Colonic mucosa (tissue), 4 donors: ENCODE results near the gene CDC42EP2. TPM values are rescaled to one million over a fixed set of nuclear protein-coding genes. Genes with fewer than 3 reads are reported as not detected.

Experiments
- DNase-seq: peaks from one replicate; pipeline ENCODE4 v3.0.0-alpha.2; 2020
- H3K27ac ChIP-seq: fragments of 200-600 bp; one replicate; pipeline ENCODE4 v1.8.0; 2021
- H3K27me3 ChIP-seq: fragments of 200-600 bp; one replicate; pipeline ENCODE4 v1.8.0; 2021
- H3K36me3 ChIP-seq: fragments of 200-600 bp; one replicate; pipeline ENCODE4 v1.8.0; 2021
- H3K4me1 ChIP-seq: fragments of 200-600 bp; one replicate; pipeline ENCODE4 v1.8.0; 2021; ENCODE audit warnings: mild to moderate bottlenecking
- H3K4me3 ChIP-seq: fragments of 200-600 bp; one replicate; pipeline ENCODE4 v1.8.0; 2021
- H3K9ac ChIP-seq, 2 donors: one replicate each; pipeline ENCODE4 v1.7.0; 2013; ENCODE audit warnings: control low read depth in 2 of 2, low read depth in 2 of 2, low read length in 2 of 2
- H3K9me3 ChIP-seq: fragments of 200-600 bp; one replicate; pipeline ENCODE4 v1.8.0; 2021
- intact Hi-C: fragments of 100-400 bp; cut with DNase I; formaldehyde crosslinking; loops from one replicate; pipeline ENCODE4 v1.14.1; 2022
- total RNA-seq, 2 donors: library from RNA; stranded (reverse); fragmentation: NEBNext Ultra II Directional in 1 of 2; extraction: Animal tissue kit (Norgen Biotek cat#: 25700) in 1 of 2; gene quantifications; one replicate each; pipeline ENCODE4 v1.2.1, GENCODE V29; 2021
- TF ChIP-seq, protein P1 (sequence below): fragments of 200-600 bp; IDR thresholded peaks from one replicate; pipeline ENCODE4 v1.8.0; 2022; ENCODE audit warnings: antibody characterized with exemption, mild to moderate bottlenecking
- donor health status: healthy.
- donor health status: DM: no; HTN: no; CAD: no.
- donor health status: DM: no; HTN: no; CAD: no.

Gene CDC42EP2
- total RNA-seq, 2 donors from 2014 or later, result 7.8 to 28.3 TPM

DNA sequence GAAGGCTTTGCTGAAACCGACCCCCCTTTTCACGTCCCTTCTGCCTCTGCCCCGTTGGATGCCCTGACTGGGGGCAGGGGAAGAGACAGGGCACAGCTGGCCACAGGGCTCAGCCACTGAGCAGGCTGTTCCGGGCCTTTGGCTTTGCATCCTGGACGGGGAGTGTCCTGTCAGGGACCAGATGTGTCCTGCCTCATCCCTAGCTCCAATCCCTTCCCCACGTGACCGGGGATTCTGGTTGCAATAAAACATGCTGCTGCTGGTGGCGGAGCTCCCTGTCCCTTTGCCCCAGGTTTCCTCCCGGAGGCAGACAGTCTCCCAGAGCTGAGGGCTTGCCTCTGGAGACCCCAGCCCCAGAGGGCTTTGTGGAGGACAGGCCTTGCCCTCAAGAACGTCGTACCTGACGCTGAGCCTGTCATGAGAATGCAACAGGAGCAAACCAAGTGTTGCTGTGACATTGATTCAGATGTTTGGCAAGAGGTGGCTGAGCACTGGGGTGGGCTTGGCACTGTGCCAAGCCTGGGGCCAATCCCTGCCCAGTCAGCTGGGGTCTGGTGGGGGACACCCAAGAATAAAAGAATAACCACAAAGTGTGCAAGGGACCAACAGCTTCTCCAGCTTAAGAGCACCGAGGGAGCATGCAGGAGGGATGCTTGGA is 7.3 kb downstream of the CDC42EP2 start:
- Histone ChIP-seq H3K27me3 (no peaks in the 10 kb centered on the region), H3K4me1 (no peaks in the 10 kb centered on the region), H3K9ac (no peak overlapping the region), H3K9me3 (no peaks in the 10 kb centered on the region), H3K27ac (no peak overlapping the region), H3K36me3 (peaks cover 13% of the 10 kb centered on the region), H3K4me3 (no peak overlapping the region)
- TF ChIP-seq, protein P1, sequence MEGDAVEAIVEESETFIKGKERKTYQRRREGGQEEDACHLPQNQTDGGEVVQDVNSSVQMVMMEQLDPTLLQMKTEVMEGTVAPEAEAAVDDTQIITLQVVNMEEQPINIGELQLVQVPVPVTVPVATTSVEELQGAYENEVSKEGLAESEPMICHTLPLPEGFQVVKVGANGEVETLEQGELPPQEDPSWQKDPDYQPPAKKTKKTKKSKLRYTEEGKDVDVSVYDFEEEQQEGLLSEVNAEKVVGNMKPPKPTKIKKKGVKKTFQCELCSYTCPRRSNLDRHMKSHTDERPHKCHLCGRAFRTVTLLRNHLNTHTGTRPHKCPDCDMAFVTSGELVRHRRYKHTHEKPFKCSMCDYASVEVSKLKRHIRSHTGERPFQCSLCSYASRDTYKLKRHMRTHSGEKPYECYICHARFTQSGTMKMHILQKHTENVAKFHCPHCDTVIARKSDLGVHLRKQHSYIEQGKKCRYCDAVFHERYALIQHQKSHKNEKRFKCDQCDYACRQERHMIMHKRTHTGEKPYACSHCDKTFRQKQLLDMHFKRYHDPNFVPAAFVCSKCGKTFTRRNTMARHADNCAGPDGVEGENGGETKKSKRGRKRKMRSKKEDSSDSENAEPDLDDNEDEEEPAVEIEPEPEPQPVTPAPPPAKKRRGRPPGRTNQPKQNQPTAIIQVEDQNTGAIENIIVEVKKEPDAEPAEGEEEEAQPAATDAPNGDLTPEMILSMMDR, result no peak
- intact Hi-C loops, result loop anchor here (10.0 kb wide), 1 partner anchor 117 kb away; no protein-coding TSS in a partner anchor
- DNase-seq, result peak; percentile 38

DNA sequence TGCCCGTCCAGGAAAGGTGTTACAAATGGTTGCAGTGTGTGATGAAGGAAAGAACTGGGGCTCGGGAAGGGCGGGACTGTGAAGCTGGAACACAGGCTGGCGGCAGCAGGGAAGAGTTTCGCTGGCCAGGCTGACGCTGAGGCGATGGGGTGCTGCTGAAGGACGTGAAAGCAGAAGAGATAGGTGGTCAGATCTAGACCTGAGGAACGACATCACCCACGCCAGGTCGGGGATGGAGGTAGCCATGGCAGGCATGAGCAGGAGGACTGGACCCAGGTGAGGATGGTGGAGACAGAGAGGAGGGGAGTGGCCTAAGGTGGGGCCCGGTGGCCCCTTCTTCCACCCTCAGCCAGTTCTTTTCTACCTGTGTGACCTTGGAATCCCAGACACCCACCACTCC is 9.1 kb downstream of the CDC42EP2 start:
- no peaks in the 10 kb centered on the region for H3K9me3 ChIP-seq
- intact Hi-C loops, result loop anchor here (10.0 kb wide), 1 partner anchor 119 kb away; no protein-coding TSS in a partner anchor
- no peak overlapping the region for H3K27ac ChIP-seq
- TF ChIP-seq, protein P1, result no peak
- H3K4me3 ChIP-seq, result no peak overlapping the region
- peaks cover 13% of the 10 kb centered on the region for H3K36me3 ChIP-seq
- H3K27me3 ChIP-seq, result no peaks in the 10 kb centered on the region
- no peak for DNase-seq
- H3K9ac ChIP-seq, result no peak overlapping the region
- no peaks in the 10 kb centered on the region for H3K4me1 ChIP-seq

DNA sequence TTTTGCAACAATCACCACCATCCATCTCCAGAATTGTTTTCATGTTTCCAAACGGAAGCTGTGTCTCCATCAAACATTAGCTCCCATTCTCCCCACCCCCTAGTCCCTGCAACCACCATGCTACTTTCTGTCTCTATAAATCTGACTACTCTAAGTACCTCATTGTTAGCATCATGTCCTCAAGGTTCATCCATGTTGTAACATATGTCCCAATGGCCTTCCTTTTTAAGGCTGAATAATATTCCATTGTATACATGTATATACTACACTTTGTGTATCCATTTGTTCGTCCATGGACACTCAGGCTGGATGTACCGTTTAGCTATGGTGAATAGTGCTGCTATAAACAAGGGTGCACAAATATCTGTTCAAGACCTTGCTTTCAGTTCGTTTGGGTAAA is 10.8 kb downstream of the CDC42EP2 start:
- Histone ChIP-seq H3K27me3 (no peaks in the 10 kb centered on the region), H3K4me3 (no peak overlapping the region), H3K9me3 (no peaks in the 10 kb centered on the region), H3K4me1 (no peaks in the 10 kb centered on the region), H3K9ac (no peak overlapping the region), H3K36me3 (peaks cover 12% of the 10 kb centered on the region), H3K27ac (no peak overlapping the region)
- intact Hi-C loops, result loop anchor here (10.0 kb wide), 1 partner anchor 121 kb away; no protein-coding TSS in a partner anchor
- DNase-seq, result no peak
- TF ChIP-seq, protein P1, result no peak

DNA sequence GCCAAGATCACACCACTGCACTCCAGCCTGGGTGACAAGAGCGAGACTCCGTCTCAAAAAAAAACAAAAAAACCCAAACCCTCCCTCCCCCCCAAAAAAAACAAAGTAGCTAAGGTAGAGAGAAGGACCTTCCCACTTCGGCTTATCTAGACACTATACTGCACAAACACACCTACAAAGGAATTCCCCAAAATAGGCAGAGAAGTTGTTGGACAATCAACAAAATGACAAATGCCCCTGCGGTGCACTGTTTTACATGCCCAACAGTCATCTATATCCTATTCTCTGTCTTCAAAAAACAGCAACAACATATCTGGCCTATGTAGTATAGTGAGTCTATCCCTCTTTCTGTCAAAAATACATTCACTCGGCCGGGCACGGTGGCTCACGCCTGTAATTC is 12.4 kb downstream of the CDC42EP2 start:
- no peaks in the 10 kb centered on the region for H3K9me3 ChIP-seq
- intact Hi-C loops, result loop anchor here (10.0 kb wide), 1 partner anchor 122 kb away; no protein-coding TSS in a partner anchor
- TF ChIP-seq, protein P1, result no peak
- no peak for DNase-seq
- no peaks in the 10 kb centered on the region for H3K27me3 ChIP-seq
- peak overlapping the region in 1 of 2 donors; percentile 2 for H3K9ac ChIP-seq
- H3K27ac ChIP-seq, result no peak overlapping the region
- H3K36me3 ChIP-seq, result no peaks in the 10 kb centered on the region
- no peak overlapping the region for H3K4me3 ChIP-seq
- no peaks in the 10 kb centered on the region for H3K4me1 ChIP-seq

DNA sequence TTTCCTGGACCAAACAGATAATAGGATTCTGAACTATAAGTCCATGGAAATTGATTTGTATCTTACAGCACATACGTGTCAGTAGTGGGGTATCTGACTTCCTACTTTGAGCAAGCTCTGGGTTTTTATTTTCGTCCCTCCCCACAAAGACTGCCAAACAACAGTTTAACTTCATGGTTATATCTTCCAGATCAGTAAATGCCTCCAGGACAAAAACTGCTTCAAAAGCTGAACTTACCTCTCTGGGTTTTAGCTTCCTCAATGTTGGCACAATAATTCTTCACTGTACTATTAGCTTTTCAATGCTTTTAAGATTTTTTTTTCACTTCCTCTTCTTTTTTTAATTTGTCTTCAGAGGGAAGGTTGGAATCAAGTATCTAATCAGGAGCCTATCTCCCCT is 14.8 kb downstream of the CDC42EP2 start:
- Histone ChIP-seq H3K9me3 (no peaks in the 10 kb centered on the region), H3K27ac (no peak overlapping the region), H3K9ac (no peak overlapping the region), H3K4me3 (no peak overlapping the region), H3K36me3 (no peaks in the 10 kb centered on the region), H3K27me3 (no peaks in the 10 kb centered on the region), H3K4me1 (no peaks in the 10 kb centered on the region)
- no peak for DNase-seq
- TF ChIP-seq, protein P1, result no peak
- intact Hi-C loops, result loop anchor here (2.0 to 10.0 kb wide), 2 partner anchors 53 to 125 kb away; no protein-coding TSS in a partner anchor
